Stimulated activated CD8-positive, alpha-beta memory T cell treated with anti-CD3 and anti-CD28 coated beads, Interleukin-15, amount 100 ng/mL, for 48 hours (primary cell): Measurements from ENCODE around the gene SCAF8.
"Not testable (repeated sequence)": the region's sequence is repeated elsewhere in the genome, so short reads cannot be mapped to it uniquely, and the experiment has no call there.

Source experiments
- DNase-seq, 2 donors: peaks; one replicate each; pipeline ENCODE4 v3.0.0-alpha.2; 2020; ENCODE audit warnings: low read depth in 2 of 2

Gene SCAF8

GRCh38 chr6:154733626-154734382 is 588 bp downstream of the SCAF8 start:
- DNase-seq = peak; percentile 85 to 86

- no peak for DNase-seq
Measured at GRCh38 chr6:154736618-154737259, 3.5 kb downstream of the SCAF8 start.

GRCh38 chr6:154737424-154737823 is 4.2 kb downstream of the SCAF8 start:
- DNase-seq = no peak

- DNase-seq = no peak
Measured at GRCh38 chr6:154738551-154738961, 5.3 kb downstream of the SCAF8 start.

- DNase-seq = no peak
Measured at GRCh38 chr6:154740658-154741057, 7.4 kb downstream of the SCAF8 start.

GRCh38 chr6:154742891-154743290 is 9.7 kb downstream of the SCAF8 start:
- DNase-seq = no peak

GRCh38 chr6:154744029-154744745 is 11.0 kb downstream of the SCAF8 start:
- not testable (repeated sequence) for DNase-seq

GRCh38 chr6:154745243-154745642 is 12.0 kb downstream of the SCAF8 start:
- DNase-seq = no peak

GRCh38 chr6:154749341-154749740 is 16.1 kb downstream of the SCAF8 start:
- no peak for DNase-seq

- DNase-seq = peak in 1 of 2 donors; percentile 9
Measured at GRCh38 chr6:154751011-154751800, 18.0 kb downstream of the SCAF8 start.

- no peak for DNase-seq
Measured at GRCh38 chr6:154752022-154752421, 18.8 kb downstream of the SCAF8 start.

- DNase-seq = no peak
Measured at GRCh38 chr6:154754152-154754551, 20.9 kb downstream of the SCAF8 start.

GRCh38 chr6:154757352-154758050 is 24.3 kb downstream of the SCAF8 start:
- no peak for DNase-seq

- no peak for DNase-seq
Measured at GRCh38 chr6:154758125-154758524, 24.9 kb downstream of the SCAF8 start.

- DNase-seq = no peak
Measured at GRCh38 chr6:154763650-154764049, 30.4 kb downstream of the SCAF8 start.

- no peak for DNase-seq
Measured at GRCh38 chr6:154765273-154765672, 32.1 kb downstream of the SCAF8 start.

- no peak for DNase-seq
Measured at GRCh38 chr6:154766288-154766687, 33.1 kb downstream of the SCAF8 start.

- DNase-seq = no peak
Measured at GRCh38 chr6:154767003-154767723, 33.9 kb downstream of the SCAF8 start.

- no peak for DNase-seq
Measured at GRCh38 chr6:154768280-154768679, 35.1 kb downstream of the SCAF8 start.

GRCh38 chr6:154773610-154774089 is 40.4 kb downstream of the SCAF8 start:
- no peak for DNase-seq
